ENCODE data around the gene CDK18. TPM values are rescaled to one million over a fixed set of nuclear protein-coding genes. Genes with fewer than 3 reads are reported as not detected.
"Not testable (repeated sequence)": the region's sequence is repeated elsewhere in the genome, so short reads cannot be mapped to it uniquely, and the experiment has no call there.

CDK18 gene
- total RNA-seq, 2 donors from 2014 or later, result 0.91 to 3.0 TPM

DNA sequence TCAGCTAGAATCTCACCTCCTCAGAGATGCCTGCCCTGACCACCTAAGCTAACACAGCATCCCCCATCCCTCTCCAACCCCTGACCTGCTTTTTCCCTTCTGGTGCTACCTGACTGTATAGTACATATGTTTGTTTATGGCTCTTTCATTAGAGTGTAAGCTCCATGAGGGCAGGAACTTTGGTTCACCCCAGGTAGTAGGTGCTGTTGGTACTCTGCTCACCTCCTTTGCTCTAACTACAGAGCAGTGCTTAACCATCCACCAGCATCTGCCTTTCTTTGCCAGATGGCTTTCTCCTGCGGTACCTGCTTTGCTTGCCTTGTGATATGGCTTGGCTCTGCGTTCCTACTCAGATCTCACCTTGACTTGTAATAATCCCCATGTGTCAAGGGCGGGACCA, 29.9 kb upstream of the CDK18 start:
- Mint-ChIP-seq H3K27me3 (peaks cover 36% of the 10 kb centered on the region), H3K4me1 (peaks cover 1% of the 10 kb centered on the region), H3K9me3 (peaks cover 8% of the 10 kb centered on the region), H3K4me3 (no peak overlapping the region), H3K36me3 (ENCODE audit: low read depth) (no peaks in the 10 kb centered on the region), H3K27ac (no peak overlapping the region)
- no peak for ATAC-seq (replicated peaks)

GRCh38 chr1:205475855-205476254, 28.6 kb upstream of the CDK18 start:
- peaks cover 45% of the 10 kb centered on the region for H3K27me3 Mint-ChIP-seq

DNA sequence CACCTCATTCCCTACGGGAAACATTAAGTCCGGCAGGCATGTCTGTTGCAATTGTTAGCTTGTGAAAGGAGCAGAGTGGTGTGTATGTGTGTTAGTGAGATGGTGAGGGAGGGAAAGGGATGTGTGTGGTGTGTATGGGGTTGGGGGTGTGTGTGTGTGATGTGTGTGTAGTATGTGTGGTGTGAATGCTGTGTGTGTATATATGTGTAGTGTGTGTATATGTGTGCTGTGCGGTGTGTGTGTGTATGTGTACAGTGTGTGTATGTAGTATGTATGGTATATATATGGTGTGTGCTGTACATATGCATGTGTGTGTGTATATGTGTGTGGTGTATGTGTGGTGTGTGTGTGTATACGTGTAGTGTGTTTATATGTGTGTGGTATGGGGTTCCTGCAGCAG, 27.8 kb upstream of the CDK18 start:
- no peaks in the 10 kb centered on the region for H3K36me3 Mint-ChIP-seq (ENCODE audit: low read depth)
- no peak overlapping the region for H3K27ac Mint-ChIP-seq
- H3K4me1 Mint-ChIP-seq, result peaks cover 17% of the 10 kb centered on the region
- ATAC-seq (replicated peaks), result no peak
- peaks cover 46% of the 10 kb centered on the region for H3K27me3 Mint-ChIP-seq
- H3K9me3 Mint-ChIP-seq, result peaks cover 8% of the 10 kb centered on the region
- no peak overlapping the region for H3K4me3 Mint-ChIP-seq

More at GRCh38 chr1:205475855-205476254, 28.6 kb upstream of the CDK18 start:
- Mint-ChIP-seq H3K36me3 (ENCODE audit: low read depth) (no peaks in the 10 kb centered on the region), H3K27ac (no peak overlapping the region), H3K9me3 (peaks cover 8% of the 10 kb centered on the region), H3K4me1 (peaks cover 11% of the 10 kb centered on the region), H3K4me3 (no peak overlapping the region)
- no peak for ATAC-seq (replicated peaks)

DNA sequence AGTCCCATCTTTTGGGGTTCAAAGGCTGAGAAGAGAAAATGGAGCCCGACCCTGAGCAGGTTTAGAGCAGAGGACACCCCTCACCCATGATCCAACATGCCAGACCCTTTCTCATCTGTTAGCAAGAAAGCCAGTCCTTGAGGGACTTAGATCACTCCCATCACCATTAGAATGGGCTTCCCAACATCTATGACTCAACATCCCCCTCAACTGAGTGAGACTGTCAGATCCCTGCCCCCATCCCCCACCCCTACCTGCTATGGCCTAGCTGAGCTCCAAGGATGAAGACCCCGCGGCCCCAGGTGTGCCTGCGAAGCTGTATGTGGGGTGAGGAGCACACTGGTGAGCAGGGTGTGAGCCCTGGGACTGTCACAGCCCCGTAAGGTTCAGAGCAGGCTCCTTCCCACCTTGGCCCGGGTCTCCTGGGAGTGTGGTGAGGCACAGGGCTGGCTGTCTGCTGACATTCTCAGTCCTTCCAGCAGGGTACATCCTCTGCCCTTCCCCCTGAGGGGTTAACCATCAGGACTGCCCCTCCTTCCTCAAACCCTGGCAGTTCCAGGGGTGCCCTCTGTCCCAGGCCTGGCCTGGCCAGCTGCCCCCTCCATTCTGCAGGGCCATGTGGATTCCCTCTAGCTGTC, 27.2 kb upstream of the CDK18 start:
- Mint-ChIP-seq H3K4me3 (no peak overlapping the region), H3K36me3 (ENCODE audit: low read depth) (no peaks in the 10 kb centered on the region), H3K27me3 (peaks cover 48% of the 10 kb centered on the region), H3K4me1 (peaks cover 17% of the 10 kb centered on the region), H3K9me3 (peaks cover 8% of the 10 kb centered on the region), H3K27ac (no peak overlapping the region)
- ATAC-seq (replicated peaks), result no peak

DNA sequence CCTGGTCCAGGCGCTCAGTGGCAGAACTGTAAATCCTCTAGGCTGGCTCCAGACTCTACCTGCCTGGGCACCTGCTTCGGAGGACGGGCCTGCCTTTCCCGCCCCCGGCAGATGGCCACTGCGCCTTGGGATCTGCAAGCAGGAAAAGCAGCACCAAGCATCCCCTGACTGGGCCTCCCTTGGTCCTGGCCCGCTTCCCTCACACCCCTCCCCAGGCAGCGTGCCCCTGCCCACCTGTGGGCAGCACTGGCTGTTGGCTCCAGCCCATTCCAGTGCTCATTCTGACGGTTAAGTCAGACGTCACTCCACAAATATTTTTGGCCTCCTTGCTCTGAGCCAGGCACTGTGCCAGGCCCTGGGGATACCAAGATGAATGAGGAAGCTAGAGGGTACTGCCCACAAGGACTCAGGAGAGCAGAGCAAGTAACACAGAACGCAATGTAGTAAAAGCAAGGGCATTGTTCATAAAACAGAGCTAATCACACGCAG, 26.7 kb upstream of the CDK18 start:
- Mint-ChIP-seq H3K27ac (no peak overlapping the region), H3K4me3 (no peak overlapping the region), H3K9me3 (peaks cover 8% of the 10 kb centered on the region), H3K27me3 (peaks cover 45% of the 10 kb centered on the region), H3K36me3 (ENCODE audit: low read depth) (no peaks in the 10 kb centered on the region), H3K4me1 (peaks cover 17% of the 10 kb centered on the region)
- no peak for ATAC-seq (replicated peaks)

DNA sequence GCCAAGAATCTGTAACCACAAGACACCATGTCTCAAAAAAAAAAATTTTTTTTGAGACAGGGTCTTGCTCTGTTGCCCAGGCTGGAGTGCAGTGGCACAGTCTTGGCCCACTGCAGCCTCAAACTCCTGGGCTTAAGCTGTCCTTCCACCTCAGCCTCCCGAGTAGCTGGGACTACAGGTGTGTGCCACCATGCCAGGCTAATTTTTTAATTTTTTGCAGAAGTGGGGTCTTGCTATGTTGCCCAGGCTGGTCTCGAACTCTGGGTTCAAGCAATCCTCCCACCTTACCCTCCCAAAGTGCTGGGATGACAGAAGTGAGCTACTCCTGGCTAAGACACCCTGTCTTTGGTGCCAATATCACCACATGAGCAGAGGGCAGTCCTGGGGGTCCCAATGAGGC, 25.5 kb upstream of the CDK18 start:
- H3K4me3 Mint-ChIP-seq; ATAC-seq (replicated peaks); H3K27ac Mint-ChIP-seq; H3K36me3 Mint-ChIP-seq (ENCODE audit: low read depth); H3K9me3 Mint-ChIP-seq: not testable (repeated sequence)
- Mint-ChIP-seq H3K4me1 (peaks cover 17% of the 10 kb centered on the region), H3K27me3 (peaks cover 47% of the 10 kb centered on the region)

GRCh38 chr1:205480349-205480985, 24.0 kb upstream of the CDK18 start:
- Mint-ChIP-seq H3K27me3 (peaks cover 45% of the 10 kb centered on the region), H3K4me3 (peak overlapping the region; percentile 25), H3K9me3 (no peaks in the 10 kb centered on the region), H3K36me3 (ENCODE audit: low read depth) (no peaks in the 10 kb centered on the region), H3K4me1 (peaks cover 17% of the 10 kb centered on the region), H3K27ac (peak overlapping the region; percentile 40)
- peak; percentile 85 for ATAC-seq (replicated peaks)

- Mint-ChIP-seq H3K27me3 (peaks cover 42% of the 10 kb centered on the region), H3K27ac (peak overlapping the region; percentile 40), H3K36me3 (ENCODE audit: low read depth) (no peaks in the 10 kb centered on the region), H3K9me3 (no peaks in the 10 kb centered on the region), H3K4me1 (peaks cover 17% of the 10 kb centered on the region), H3K4me3 (peak overlapping the region; percentile 25)
- ATAC-seq (replicated peaks), result no peak
Observed at GRCh38 chr1:205481218-205481617, 23.3 kb upstream of the CDK18 start.

DNA sequence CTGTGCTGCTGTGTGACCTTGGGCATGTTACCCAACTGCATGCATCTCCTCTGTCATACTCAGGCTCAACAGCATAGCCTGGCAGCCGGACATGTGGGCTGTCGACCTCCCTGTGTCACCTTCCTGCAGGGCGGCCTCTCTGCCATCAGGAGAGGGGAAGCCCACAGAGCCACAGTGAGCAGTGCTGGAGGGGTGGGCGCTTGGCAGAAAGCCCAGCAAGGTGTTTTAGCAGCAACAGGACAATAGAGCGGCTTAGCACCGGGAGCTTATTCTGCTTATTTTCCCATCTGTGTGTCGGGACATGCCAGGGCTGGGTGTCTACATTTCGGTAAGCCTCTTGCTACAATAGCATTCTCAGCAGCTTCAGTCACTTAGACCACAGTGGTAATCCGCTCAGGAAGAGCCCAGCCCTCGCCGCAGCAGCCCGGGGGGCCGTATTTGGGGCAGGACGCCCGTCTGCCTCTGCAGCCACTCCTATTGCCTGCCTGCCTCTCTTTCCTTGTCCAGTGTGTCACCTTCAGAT, 22.8 kb upstream of the CDK18 start:
- ATAC-seq (replicated peaks), result no peak
- H3K9me3 Mint-ChIP-seq, result no peaks in the 10 kb centered on the region
- H3K27ac Mint-ChIP-seq, result no peak overlapping the region
- H3K36me3 Mint-ChIP-seq (ENCODE audit: low read depth), result no peaks in the 10 kb centered on the region
- H3K27me3 Mint-ChIP-seq, result peaks cover 40% of the 10 kb centered on the region
- peak overlapping the region; percentile 25 for H3K4me3 Mint-ChIP-seq
- peaks cover 17% of the 10 kb centered on the region for H3K4me1 Mint-ChIP-seq

DNA sequence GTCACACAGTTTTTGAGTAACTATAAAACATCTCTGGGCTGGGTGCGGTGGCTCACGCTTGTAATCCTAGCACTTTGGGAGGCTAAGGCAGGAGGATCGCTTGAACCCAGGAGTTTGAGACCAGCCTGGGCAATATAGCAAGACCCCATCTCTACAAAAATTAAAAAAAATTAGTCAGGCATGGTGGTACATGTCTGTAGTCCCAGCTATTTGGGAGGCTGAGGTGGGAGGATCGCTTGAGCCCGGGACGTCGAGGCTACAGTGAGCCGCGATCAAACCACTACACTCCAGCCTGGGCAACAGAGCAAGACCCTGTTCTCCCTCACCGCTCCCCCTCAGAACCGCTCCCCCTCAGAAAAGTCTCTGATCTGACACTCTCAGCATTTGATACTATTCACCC, 21.9 kb upstream of the CDK18 start:
- not testable (repeated sequence) for H3K9me3 Mint-ChIP-seq; ATAC-seq (replicated peaks); H3K27ac Mint-ChIP-seq; H3K4me3 Mint-ChIP-seq; H3K36me3 Mint-ChIP-seq (ENCODE audit: low read depth)
- Mint-ChIP-seq H3K4me1 (peaks cover 17% of the 10 kb centered on the region), H3K27me3 (peaks cover 38% of the 10 kb centered on the region)

- no peak for ATAC-seq (replicated peaks)
- Mint-ChIP-seq H3K4me3 (no peak overlapping the region), H3K4me1 (peaks cover 17% of the 10 kb centered on the region), H3K36me3 (ENCODE audit: low read depth) (no peaks in the 10 kb centered on the region), H3K27me3 (peaks cover 42% of the 10 kb centered on the region), H3K27ac (no peak overlapping the region), H3K9me3 (no peaks in the 10 kb centered on the region)
Observed at GRCh38 chr1:205483372-205483771, 21.1 kb upstream of the CDK18 start.

DNA sequence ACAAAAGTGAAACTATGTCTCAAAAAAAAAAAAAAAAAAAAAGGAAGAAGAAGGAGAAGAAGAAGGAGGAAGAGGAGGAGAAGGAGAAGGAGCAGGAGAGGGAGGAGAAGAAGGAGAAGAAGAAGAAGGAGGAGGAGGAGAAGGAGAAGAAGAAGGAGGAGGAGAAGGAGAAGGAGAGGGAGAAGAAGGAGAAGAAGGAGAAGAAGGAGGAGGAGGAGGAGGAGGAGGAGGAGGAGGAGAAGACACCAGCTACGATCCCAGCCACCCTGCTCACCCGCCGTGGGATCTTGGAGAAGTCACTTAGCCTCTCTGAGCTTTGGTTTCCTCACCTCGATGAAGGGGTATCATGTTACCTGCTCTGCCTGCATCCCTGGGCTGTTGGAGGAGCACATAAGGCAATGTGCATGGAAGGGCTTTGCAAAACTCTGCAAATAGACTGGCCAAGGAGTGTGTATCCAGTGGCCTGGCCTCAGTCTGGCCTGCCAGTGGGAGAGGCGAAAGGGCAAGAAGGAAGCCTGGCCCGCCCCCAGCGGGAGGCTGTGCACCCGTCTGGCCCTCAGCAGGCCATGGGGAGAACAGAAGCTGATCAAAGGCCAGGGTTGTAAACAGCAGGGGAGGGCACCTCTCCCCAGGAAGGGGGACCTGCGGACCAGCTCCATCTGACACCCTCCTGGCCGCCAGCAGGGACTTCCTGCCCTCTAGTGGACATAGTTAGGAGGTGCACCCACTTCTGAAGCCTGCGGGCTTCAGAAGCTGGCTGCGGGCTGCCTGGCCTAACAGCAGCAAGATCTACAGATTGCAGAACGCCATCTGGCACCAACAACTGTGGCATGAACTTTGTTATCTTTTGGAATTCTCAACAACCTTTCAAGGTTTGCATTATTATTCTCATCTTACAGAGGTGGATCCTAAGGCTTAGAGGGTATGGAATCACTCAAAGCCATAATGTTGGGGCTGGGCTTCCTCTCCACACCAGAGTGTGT, 19.2 kb upstream of the CDK18 start:
- no peaks in the 10 kb centered on the region for H3K9me3 Mint-ChIP-seq
- peaks cover 12% of the 10 kb centered on the region for H3K4me1 Mint-ChIP-seq
- peaks cover 45% of the 10 kb centered on the region for H3K27me3 Mint-ChIP-seq
- H3K27ac Mint-ChIP-seq, result no peak overlapping the region
- no peaks in the 10 kb centered on the region for H3K36me3 Mint-ChIP-seq (ENCODE audit: low read depth)
- ATAC-seq (replicated peaks), result peak; percentile 71
- H3K4me3 Mint-ChIP-seq, result no peak overlapping the region

GRCh38 chr1:205486258-205486657, 18.2 kb upstream of the CDK18 start:
- ATAC-seq (replicated peaks), result no peak
- peaks cover 37% of the 10 kb centered on the region for H3K27me3 Mint-ChIP-seq
- no peak overlapping the region for H3K27ac Mint-ChIP-seq
- no peaks in the 10 kb centered on the region for H3K9me3 Mint-ChIP-seq
- peaks cover 3% of the 10 kb centered on the region for H3K4me1 Mint-ChIP-seq
- H3K36me3 Mint-ChIP-seq (ENCODE audit: low read depth), result no peaks in the 10 kb centered on the region
- no peak overlapping the region for H3K4me3 Mint-ChIP-seq

DNA sequence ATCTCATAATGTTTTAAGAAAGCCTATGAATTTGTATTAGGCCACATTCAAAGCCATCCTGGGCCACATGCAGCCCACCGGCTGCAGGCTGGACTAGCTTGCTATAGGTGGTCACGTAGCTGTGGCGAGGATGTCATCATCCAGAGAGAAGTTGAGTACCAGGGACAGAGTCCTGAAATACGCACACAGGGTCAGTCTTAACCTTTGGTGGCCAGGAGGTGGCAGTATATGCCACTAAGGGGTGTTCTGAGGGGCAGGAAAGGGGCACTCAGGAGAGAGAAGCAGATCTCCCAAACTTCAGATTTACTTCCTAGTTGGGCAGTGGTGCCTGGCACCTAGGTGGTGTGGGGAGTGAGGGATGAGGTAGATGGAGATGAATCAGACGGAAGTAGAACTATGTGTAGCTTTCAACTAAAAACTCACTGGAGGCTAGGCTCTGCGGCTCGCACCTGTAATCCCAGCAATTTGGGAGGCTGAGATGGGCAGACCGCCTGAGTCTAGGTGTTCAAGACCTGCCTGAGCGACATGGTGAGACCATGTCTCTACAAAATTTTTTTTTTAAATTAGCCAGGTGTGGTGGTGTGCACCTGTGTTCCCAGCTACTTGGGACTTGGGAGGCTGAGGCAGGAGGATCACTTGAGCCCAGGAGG, 16.3 kb upstream of the CDK18 start:
- peak; percentile 75 for ATAC-seq (replicated peaks)
- Mint-ChIP-seq H3K4me3 (no peak overlapping the region), H3K36me3 (ENCODE audit: low read depth) (no peaks in the 10 kb centered on the region), H3K9me3 (no peaks in the 10 kb centered on the region), H3K27me3 (peaks cover 35% of the 10 kb centered on the region), H3K27ac (no peak overlapping the region), H3K4me1 (no peaks in the 10 kb centered on the region)
